Tongue (tissue), 2 donors: ENCODE data around the gene SELENOT. TPM values are rescaled to one million over a fixed set of nuclear protein-coding genes. Genes with fewer than 3 reads are reported as not detected.
"Not testable (repeated sequence)": the region's sequence is repeated elsewhere in the genome, so short reads cannot be mapped to it uniquely, and the experiment has no call there.

Experiments
- DNase-seq: peaks from one replicate; pipeline ENCODE4 v3.0.0-alpha.2; 2015
- total RNA-seq: library from RNA; depleted of rRNA; stranded (reverse); fragments of >200 nt; gene quantifications from one replicate; pipeline ENCODE4 v1.2.3, GENCODE V29; 2014

Gene SELENOT
- total RNA-seq, 1 donor from 2014 or later = 43.9 TPM

GRCh38 chr3:150607267-150608065, 4.3 kb downstream of the SELENOT start:
- no peak for DNase-seq

- no peak for DNase-seq
These were observed 6.9 kb downstream of the SELENOT start for GRCh38 chr3:150609988-150610387.

GRCh38 chr3:150610785-150611184, 7.7 kb downstream of the SELENOT start:
- no peak for DNase-seq

- no peak for DNase-seq
These were observed 8.5 kb downstream of the SELENOT start for GRCh38 chr3:150611666-150612065.

GRCh38 chr3:150612494-150612893, 9.4 kb downstream of the SELENOT start:
- DNase-seq = no peak

GRCh38 chr3:150613034-150613433, 9.9 kb downstream of the SELENOT start:
- DNase-seq = no peak

- DNase-seq = no peak
These were observed 10.8 kb downstream of the SELENOT start for GRCh38 chr3:150613709-150614480.

GRCh38 chr3:150620002-150620689, 17.0 kb downstream of the SELENOT start:
- no peak for DNase-seq

GRCh38 chr3:150622955-150623354, 19.8 kb downstream of the SELENOT start:
- not testable (repeated sequence) for DNase-seq

- no peak for DNase-seq
These were observed 20.8 kb downstream of the SELENOT start for GRCh38 chr3:150623945-150624344.

GRCh38 chr3:150626148-150626930, 23.2 kb downstream of the SELENOT start:
- no peak for DNase-seq

- peak; percentile 86 for DNase-seq
These were observed 24.4 kb downstream of the SELENOT start for GRCh38 chr3:150627557-150627956.

GRCh38 chr3:150631515-150632221, 28.5 kb downstream of the SELENOT start:
- no peak for DNase-seq

GRCh38 chr3:150635076-150635475, 32.0 kb downstream of the SELENOT start:
- no peak for DNase-seq

GRCh38 chr3:150635526-150635925, 32.4 kb downstream of the SELENOT start:
- DNase-seq = no peak

- no peak for DNase-seq
These were observed 33.1 kb downstream of the SELENOT start for GRCh38 chr3:150636258-150636657.

GRCh38 chr3:150639262-150639661, 36.1 kb downstream of the SELENOT start:
- DNase-seq = no peak

GRCh38 chr3:150640256-150640655, 37.1 kb downstream of the SELENOT start:
- no peak for DNase-seq

GRCh38 chr3:150653110-150653561, 50.0 kb downstream of the SELENOT start:
- DNase-seq = no peak

GRCh38 chr3:150656316-150656715, 53.2 kb downstream of the SELENOT start:
- DNase-seq = no peak
